Kidney epithelial cell (primary cell): ENCODE data around the gene SLC23A2. TPM values are rescaled to one million over a fixed set of nuclear protein-coding genes. Genes with fewer than 3 reads are reported as not detected.

ENCODE experiments used
- DNase-seq: peaks from one replicate; pipeline ENCODE4 v3.0.0-alpha.2; 2010; ENCODE audit warnings: low read depth
- H3K27me3 ChIP-seq: 2 replicates; pipeline ENCODE4 v1.6.0; 2011; ENCODE audit warnings: low read length; ENCODE audit not compliant: control insufficient read depth, insufficient read depth
- H3K36me3 ChIP-seq: 2 replicates; pipeline ENCODE4 v1.5.1; 2011; ENCODE audit warnings: low read length; ENCODE audit not compliant: control insufficient read depth, insufficient read depth
- H3K4me3 ChIP-seq: 2 replicates; pipeline ENCODE4 v1.5.1; 2011; ENCODE audit warnings: low read depth, mild to moderate bottlenecking, control low read depth, low read length
- CTCF ChIP-seq: IDR thresholded peaks from 2 replicates; pipeline ENCODE4 v1.5.1; 2011; ENCODE audit warnings: mild to moderate bottlenecking, moderate library complexity, low read length, control low read depth, inconsistent platforms; ENCODE audit not compliant: insufficient read depth, poor library complexity, severe bottlenecking
- total RNA-seq: library from RNA; depleted of rRNA; stranded (reverse); fragments of >200 nt; gene quantifications from 2 replicates; pipeline ENCODE4 v1.2.3, GENCODE V29; 2015

Gene SLC23A2
- total RNA-seq, 1 donor from 2014 or later: 21.4 TPM

DNA sequence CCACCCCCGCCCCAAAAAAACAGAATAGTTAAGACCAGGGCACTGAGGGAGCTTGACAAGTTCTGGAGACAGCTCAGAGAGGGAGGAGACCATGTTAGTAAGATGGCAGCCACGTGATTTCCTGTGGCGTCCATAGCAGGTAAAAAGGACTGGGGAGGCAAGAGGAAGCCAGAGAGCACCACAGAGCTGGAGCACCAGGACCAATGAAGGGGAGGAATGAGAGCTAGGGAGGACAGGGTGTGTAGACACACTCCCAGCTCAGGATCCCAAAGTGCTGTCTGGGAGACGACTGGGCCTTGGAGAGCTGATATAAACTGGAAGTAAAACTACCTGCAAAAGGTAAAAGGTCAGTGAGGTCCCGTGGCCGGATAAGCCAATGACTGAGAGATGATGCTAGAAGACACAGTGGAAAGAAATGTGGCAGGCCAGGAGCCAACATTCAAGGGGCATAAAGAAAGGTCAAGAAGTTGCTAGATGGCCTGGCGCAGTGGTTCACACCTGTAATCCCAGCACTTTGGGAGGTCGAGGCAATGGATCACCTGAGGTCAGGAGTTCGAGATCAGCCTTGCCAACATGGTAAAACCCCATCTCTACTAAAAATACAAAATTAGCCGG is 39.0 kb downstream of the SLC23A2 start:
- no peak for DNase-seq
- TF ChIP-seq CTCF: no peak
- H3K4me3 ChIP-seq: no peak overlapping the region
- no peaks in the 10 kb centered on the region for H3K36me3 ChIP-seq
- H3K27me3 ChIP-seq: no peaks in the 10 kb centered on the region

- no peaks in the 10 kb centered on the region for H3K27me3 ChIP-seq
- no peak overlapping the region for H3K4me3 ChIP-seq
- H3K36me3 ChIP-seq: no peaks in the 10 kb centered on the region
- no peak for TF ChIP-seq CTCF
- DNase-seq: no peak
Measured at GRCh38 chr20:4961746-4962145, 39.6 kb downstream of the SLC23A2 start.

GRCh38 chr20:4959592-4959991 is 41.7 kb downstream of the SLC23A2 start:
- no peak overlapping the region for H3K4me3 ChIP-seq
- H3K36me3 ChIP-seq: no peaks in the 10 kb centered on the region
- no peak for TF ChIP-seq CTCF
- H3K27me3 ChIP-seq: no peaks in the 10 kb centered on the region
- no peak for DNase-seq

DNA sequence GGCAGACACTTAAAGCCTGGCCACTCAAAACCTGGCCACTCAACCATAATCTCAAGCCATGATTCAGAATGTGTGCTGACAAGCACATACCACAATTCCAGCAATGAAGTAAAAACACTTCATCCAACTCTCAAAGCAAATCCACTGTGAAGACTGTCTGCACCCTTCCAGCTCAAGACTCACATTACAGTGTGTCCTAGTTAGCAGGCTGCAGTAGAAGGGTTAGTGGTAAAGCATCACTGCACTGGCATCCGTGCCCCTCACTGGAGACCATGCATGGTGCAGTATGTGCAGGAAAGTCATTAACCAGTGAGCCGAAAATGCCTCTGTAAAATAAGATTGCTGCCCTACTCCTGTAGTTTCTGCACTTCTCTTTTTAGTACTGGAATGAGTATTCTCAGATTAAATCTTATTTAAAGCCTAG is 43.4 kb downstream of the SLC23A2 start:
- H3K27me3 ChIP-seq: no peaks in the 10 kb centered on the region
- no peak overlapping the region for H3K4me3 ChIP-seq
- no peak for TF ChIP-seq CTCF
- peak; percentile 55 for DNase-seq
- H3K36me3 ChIP-seq: no peaks in the 10 kb centered on the region

DNA sequence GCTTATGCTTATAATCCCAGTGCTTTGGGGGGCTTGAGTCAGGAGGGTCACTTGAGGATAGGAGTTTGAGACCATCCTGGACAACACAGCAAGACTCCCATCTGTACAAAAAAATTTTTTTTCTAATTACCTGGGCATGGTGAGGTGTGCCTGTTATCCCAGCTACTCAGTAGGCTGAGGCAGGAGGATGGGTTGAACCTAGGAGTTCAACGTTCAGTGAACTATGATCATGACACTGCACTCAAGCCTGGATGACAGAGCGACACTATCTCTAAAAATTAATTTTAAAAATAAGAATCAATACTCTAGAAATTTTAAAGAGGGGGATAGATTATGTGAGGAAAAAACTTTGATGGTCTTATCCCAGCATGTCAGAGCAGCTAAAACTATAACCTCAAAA is 44.1 kb downstream of the SLC23A2 start:
- TF ChIP-seq CTCF: no peak
- no peaks in the 10 kb centered on the region for H3K27me3 ChIP-seq
- H3K36me3 ChIP-seq: no peaks in the 10 kb centered on the region
- DNase-seq: no peak
- no peak overlapping the region for H3K4me3 ChIP-seq

- H3K36me3 ChIP-seq: no peaks in the 10 kb centered on the region
- TF ChIP-seq CTCF: peak; percentile 68
- no peak for DNase-seq
- no peaks in the 10 kb centered on the region for H3K27me3 ChIP-seq
- no peak overlapping the region for H3K4me3 ChIP-seq
Measured at GRCh38 chr20:4956200-4956810, 45.0 kb downstream of the SLC23A2 start.
